Head of caudate nucleus (tissue), 42 donors: ENCODE results near the gene TMEM33.

Source experiments
- DNase-seq, 42 donors: peaks; one replicate each; pipeline versions ENCODE4 v3.0.0 to v3.0.0-alpha.2; 2020 to 2021; ENCODE audit warnings: mixed read lengths in 7 of 42
- intact Hi-C: fragments of 100-400 bp; cut with DNase I; formaldehyde crosslinking; loops from one replicate; pipeline ENCODE4 v1.15.0; 2022

Gene TMEM33

GRCh38 chr4:41990365-41991111, 55.3 kb downstream of the TMEM33 start, which contains the start of gene SLC30A9:
Gene SLC30A9, plus strand, starts transcription at chr4:41990530. Its CDS starts 122 bp downstream, at chr4:41990652.
- intact Hi-C loops: loop anchor here (5.0 kb wide), 1 partner anchor 53 kb away; the partner anchor contains the start of gene TMEM33
- peak; percentile 96 to 99 (median 98) for DNase-seq

GRCh38 chr4:41991916-41992767, 56.9 kb downstream of the TMEM33 start:
- DNase-seq: no peak
- intact Hi-C loops: loop anchor here (5.0 kb wide), 1 partner anchor 55 kb away; the partner anchor contains the start of gene TMEM33

- intact Hi-C loops: loop anchor here (5.0 kb wide), 1 partner anchor 56 kb away; the partner anchor contains the start of gene TMEM33
- DNase-seq: no peak
Observed at GRCh38 chr4:41992967-41993857, 58.0 kb downstream of the TMEM33 start.

GRCh38 chr4:41994461-41994985, 59.3 kb downstream of the TMEM33 start:
- DNase-seq: no peak
- intact Hi-C loops: loop anchor here (5.0 kb wide), 1 partner anchor 57 kb away; the partner anchor contains the start of gene TMEM33

GRCh38 chr4:41998019-41998418, 62.8 kb downstream of the TMEM33 start:
- DNase-seq: no peak
- intact Hi-C loops: no loop called here

- intact Hi-C loops: no loop called here
- DNase-seq: no peak
Observed at GRCh38 chr4:41999321-41999720, 64.1 kb downstream of the TMEM33 start.

GRCh38 chr4:42008011-42008786, 73.0 kb downstream of the TMEM33 start:
- no peak for DNase-seq
- intact Hi-C loops: no loop called here
